Tibial artery (tissue), 4 donors: Measurements from ENCODE around the gene OR4D6.

Experiments
- DNase-seq, 2 donors: peaks; one replicate each; pipeline ENCODE4 v3.0.0-alpha.2; 2019
- H3K27ac ChIP-seq, 2 donors: fragments of 200-600 bp; sonication (generic) in 1 of 2; 1 replicate in 1 of 2; 2 replicates in 1 of 2; pipeline ENCODE4 v1.5.1; 2018 to 2019; ENCODE audit warnings: mild to moderate bottlenecking in 1 of 2
- H3K27me3 ChIP-seq, 2 donors: fragments of 200-600 bp; sonication (generic) in 1 of 2; one replicate each; pipeline versions ENCODE4 v1.5.1 to v1.6.0; 2016 to 2019
- H3K36me3 ChIP-seq, 3 donors: fragments of 200-600 bp; sonication (generic) in 2 of 3; one replicate each; pipeline ENCODE4 v1.5.1; 2016 to 2019; ENCODE audit warnings: mild to moderate bottlenecking in 2 of 3
- H3K4me1 ChIP-seq, 4 donors: fragments of 200-600 bp; sonication (generic) in 2 of 4; 1 replicate in 3 of 4; 2 replicates in 1 of 4; pipeline ENCODE4 v1.5.1; 2016 to 2019
- H3K4me3 ChIP-seq, 2 donors: fragments of 200-600 bp; sonication (generic) in 1 of 2; 1 replicate in 1 of 2; 2 replicates in 1 of 2; pipeline ENCODE4 v1.5.1; 2018 to 2019; ENCODE audit warnings: mild to moderate bottlenecking in 2 of 2
- H3K9me3 ChIP-seq, 3 donors: fragments of 200-600 bp; sonication (generic) in 1 of 3; one replicate each; pipeline ENCODE4 v1.5.1; 2016 to 2019
- CTCF ChIP-seq, 2 experiments: fragments of 200-600 bp in 1 of 2; fragments of 450-650 bp in 1 of 2; IDR thresholded peaks; one replicate each; pipeline ENCODE4 v1.5.1; 2017 to 2019; ENCODE audit warnings: antibody characterized with exemption in 2 of 2, mild to moderate bottlenecking in 1 of 2, moderate library complexity in 1 of 2
- intact Hi-C: fragments of 100-400 bp; cut with DNase I; formaldehyde crosslinking; loops from one replicate; pipeline ENCODE4 v1.15.0; 2023; ENCODE audit warnings: low total_unique reads

Gene OR4D6

DNA sequence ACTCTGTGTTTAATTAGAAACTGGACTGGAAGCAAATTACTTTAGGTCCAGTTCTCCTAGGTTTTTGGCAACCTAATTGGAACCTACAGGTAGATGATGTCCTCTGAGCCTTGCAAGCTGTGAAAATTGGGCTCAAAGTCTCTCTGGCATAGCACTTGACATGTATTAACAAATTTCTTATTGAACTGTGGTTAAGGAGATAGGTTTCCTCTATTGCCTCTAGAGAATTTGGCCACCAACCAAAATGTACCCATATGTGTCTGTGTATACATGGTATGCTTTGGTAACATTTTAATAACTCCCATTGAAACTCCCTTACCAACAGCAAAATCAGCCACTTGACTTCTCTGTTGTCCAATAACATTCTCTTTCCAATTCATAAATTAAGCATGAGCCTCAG, 16.3 kb downstream of the OR4D6 start, which contains the start of gene OR4D10:
Gene OR4D10, plus strand, starts transcription at position 301 of the 400 bp plus-strand sequence. CDS start 4,115 bp downstream, outside the sequence.
- H3K27me3 ChIP-seq = no peaks in the 10 kb centered on the region
- H3K9me3 ChIP-seq = no peaks in the 10 kb centered on the region
- intact Hi-C loops = no loop called here
- H3K36me3 ChIP-seq = no peaks in the 10 kb centered on the region
- TF ChIP-seq CTCF (IDR thresholded peaks at IDR 0.05) = no peak
- H3K4me1 ChIP-seq = no peaks in the 10 kb centered on the region
- no peak within 1 kb of the TSS for H3K4me3 ChIP-seq
- no peak for DNase-seq
- no peak within 1 kb of the TSS for H3K27ac ChIP-seq

- H3K36me3 ChIP-seq = no peaks in the 10 kb centered on the region
- no peak overlapping the region for H3K27ac ChIP-seq
- DNase-seq = no peak
- no peaks in the 10 kb centered on the region for H3K4me1 ChIP-seq
- TF ChIP-seq CTCF (IDR thresholded peaks at IDR 0.05) = no peak
- no peaks in the 10 kb centered on the region for H3K27me3 ChIP-seq
- no peaks in the 10 kb centered on the region for H3K9me3 ChIP-seq
- H3K4me3 ChIP-seq = no peak overlapping the region
- intact Hi-C loops = no loop called here
Measured at GRCh38 chr11:59475176-59475575, 18.4 kb downstream of the OR4D6 start.

DNA sequence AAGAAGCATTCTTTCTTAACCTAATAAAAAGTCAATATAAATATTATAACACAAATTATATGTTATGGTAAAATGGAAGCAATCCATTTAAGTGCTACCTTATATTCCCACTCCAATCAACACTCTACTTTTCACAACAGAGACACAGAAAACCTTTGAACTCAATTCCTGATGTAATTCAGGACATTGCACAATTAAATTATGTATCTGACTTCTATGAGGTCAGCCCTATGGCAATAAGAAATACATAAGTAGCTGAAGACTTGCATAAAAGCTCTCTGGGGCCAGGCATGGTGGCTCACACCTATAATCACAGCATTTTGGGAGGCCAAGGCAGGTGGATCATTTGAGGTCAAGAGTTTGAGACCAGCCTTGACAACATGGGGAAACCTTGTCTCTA, 23.1 kb downstream of the OR4D6 start:
- Histone ChIP-seq H3K36me3 (no peaks in the 10 kb centered on the region), H3K27ac (no peak overlapping the region), H3K9me3 (no peaks in the 10 kb centered on the region), H3K4me1 (no peaks in the 10 kb centered on the region), H3K27me3 (no peaks in the 10 kb centered on the region), H3K4me3 (no peak overlapping the region)
- no peak for TF ChIP-seq CTCF (IDR thresholded peaks at IDR 0.05)
- no peak for DNase-seq
- intact Hi-C loops = no loop called here

- H3K4me3 ChIP-seq = no peak overlapping the region
- DNase-seq = no peak
- intact Hi-C loops = no loop called here
- H3K4me1 ChIP-seq = no peaks in the 10 kb centered on the region
- no peak for TF ChIP-seq CTCF (IDR thresholded peaks at IDR 0.05)
- no peaks in the 10 kb centered on the region for H3K27me3 ChIP-seq
- no peaks in the 10 kb centered on the region for H3K9me3 ChIP-seq
- no peaks in the 10 kb centered on the region for H3K36me3 ChIP-seq
- no peak overlapping the region for H3K27ac ChIP-seq
Measured at GRCh38 chr11:59480359-59480758, 23.6 kb downstream of the OR4D6 start.

- H3K9me3 ChIP-seq = no peaks in the 10 kb centered on the region
- no peaks in the 10 kb centered on the region for H3K36me3 ChIP-seq
- intact Hi-C loops = no loop called here
- no peak for TF ChIP-seq CTCF (IDR thresholded peaks at IDR 0.05)
- no peaks in the 10 kb centered on the region for H3K4me1 ChIP-seq
- H3K27ac ChIP-seq = no peak overlapping the region
- H3K27me3 ChIP-seq = no peaks in the 10 kb centered on the region
- DNase-seq = no peak
- no peak overlapping the region for H3K4me3 ChIP-seq
Measured at GRCh38 chr11:59501931-59502330, 45.2 kb downstream of the OR4D6 start.

DNA sequence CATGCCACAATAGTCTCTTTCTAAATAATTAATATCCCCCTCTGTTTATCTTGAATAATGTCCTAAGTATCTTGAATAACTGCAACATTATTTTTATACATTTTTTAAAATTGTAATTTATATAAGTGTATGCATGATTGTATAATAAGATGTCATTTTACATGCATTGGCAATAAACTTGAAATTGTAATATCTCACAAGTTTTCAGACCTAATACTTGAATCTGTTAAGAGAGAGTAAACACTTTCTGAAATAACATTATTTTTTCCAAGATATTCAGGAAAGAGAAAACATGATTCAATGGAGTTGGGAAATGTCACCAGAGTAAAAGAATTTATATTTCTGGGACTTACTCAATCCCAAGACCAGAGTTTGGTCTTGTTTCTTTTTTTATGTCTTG, 46.5 kb downstream of the OR4D6 start, which contains the start of gene OR4D11:
Gene OR4D11, plus strand, starts transcription at position 301 of the 400 bp plus-strand sequence. Its CDS starts 0 bp downstream, at position 301.
- no peak for DNase-seq
- no peaks in the 10 kb centered on the region for H3K4me1 ChIP-seq
- no peaks in the 10 kb centered on the region for H3K9me3 ChIP-seq
- no peak within 1 kb of the TSS for H3K27ac ChIP-seq
- H3K27me3 ChIP-seq = no peaks in the 10 kb centered on the region
- no peak for TF ChIP-seq CTCF (IDR thresholded peaks at IDR 0.05)
- intact Hi-C loops = no loop called here
- no peak within 1 kb of the TSS for H3K4me3 ChIP-seq
- no peaks in the 10 kb centered on the region for H3K36me3 ChIP-seq
